NCI-H446 (cell line): ENCODE measurements around the gene MRPS34.

Source experiments
- DNase-seq, 2 experiments: peaks; one replicate each; lab custom pipeline; 2025; lab: John Stamatoyannopoulos, UW

Gene MRPS34

DNA sequence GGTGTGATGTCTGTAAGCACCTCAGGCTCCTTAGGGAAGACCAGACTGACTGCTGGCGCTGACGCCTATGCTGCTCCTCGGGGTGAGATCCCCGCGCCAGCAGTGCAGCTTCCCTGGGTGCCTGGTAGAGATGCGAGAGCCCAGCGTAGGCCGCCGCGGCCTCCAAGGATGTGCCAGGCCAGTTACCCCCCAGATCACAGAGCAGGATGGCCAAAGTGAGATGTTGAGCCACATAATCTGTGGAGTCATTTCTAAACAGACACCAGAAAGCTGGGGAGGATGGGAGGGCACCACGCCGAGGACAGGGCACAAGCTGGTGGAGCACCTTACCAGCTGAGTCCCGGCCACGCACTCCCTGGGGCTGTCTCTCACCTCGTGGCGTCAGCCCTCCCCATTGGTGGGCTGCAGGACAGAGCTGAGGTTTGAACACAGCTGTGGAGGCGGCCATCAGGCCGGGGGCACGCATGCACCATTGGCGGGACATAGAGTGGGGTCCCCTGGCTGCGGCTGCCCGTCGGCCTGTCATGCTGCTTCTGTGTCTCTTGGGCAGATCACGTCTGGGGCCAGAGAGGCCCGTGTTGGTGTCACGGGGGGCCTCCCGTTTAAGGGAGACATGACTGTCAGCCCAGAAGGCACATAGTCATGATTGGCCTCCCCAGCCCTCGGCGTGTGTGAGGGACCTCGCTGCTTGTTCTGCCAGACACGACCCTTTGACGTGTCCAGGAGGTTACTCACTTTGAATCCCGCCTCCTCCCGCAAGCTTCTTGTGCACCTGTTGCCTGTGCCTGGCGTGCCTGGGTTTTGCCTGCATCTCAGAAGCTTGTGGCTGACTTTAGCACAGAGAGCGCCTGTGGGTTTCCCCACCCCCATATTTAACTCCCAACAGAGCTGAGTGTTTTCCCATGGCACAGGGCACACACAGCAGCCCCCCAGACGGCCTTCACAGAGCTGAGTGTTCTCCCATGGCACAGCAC lies 45.0 kb downstream of the MRPS34 start:
- no peak for DNase-seq

GRCh38 chr16:1726661-1727502 lies 46.1 kb downstream of the MRPS34 start:
- no peak for DNase-seq

GRCh38 chr16:1724491-1724890 lies 48.4 kb downstream of the MRPS34 start:
- DNase-seq = no peak

GRCh38 chr16:1723450-1724147 lies 49.3 kb downstream of the MRPS34 start:
- peak in 1 of 2 experiments; percentile 19 for DNase-seq
